DND-41 (cell line): ENCODE data around the gene CDC45.

Experiments used
- ATAC-seq: fragments of 200-7000 bp; cut with Tn5 transposase; 3 replicates; pipeline ENCODE4 v1.9.1; 2021; ENCODE audit warnings: low read depth; ENCODE audit not compliant: insufficient read depth
- DNase-seq: peaks from one replicate; pipeline ENCODE4 v3.0.0-alpha.2; 2020
- H2AFZ ChIP-seq: 2 replicates; pipeline ENCODE4 v1.6.0; 2012; ENCODE audit warnings: low read depth, low read length
- H3K27ac ChIP-seq: 2 replicates; pipeline ENCODE4 v1.5.1; 2012; ENCODE audit warnings: low read length, inconsistent platforms
- H3K27me3 ChIP-seq: fragments of 200-600 bp; sonication (generic); 2 replicates; pipeline ENCODE4 v1.6.0; 2012; ENCODE audit warnings: low read length, mild to moderate bottlenecking, inconsistent platforms; ENCODE audit not compliant: insufficient read depth, poor library complexity
- H3K36me3 ChIP-seq: 2 replicates; pipeline ENCODE4 v1.5.1; 2012; ENCODE audit warnings: low read length, inconsistent platforms; ENCODE audit not compliant: insufficient read depth
- H3K4me1 ChIP-seq: 2 replicates; pipeline ENCODE4 v1.5.1; 2012; ENCODE audit warnings: mild to moderate bottlenecking, low read length; ENCODE audit not compliant: insufficient read depth
- H3K4me2 ChIP-seq: 2 replicates; pipeline ENCODE4 v1.6.0; 2012; ENCODE audit warnings: mild to moderate bottlenecking, moderate library complexity, low read length, inconsistent platforms; ENCODE audit not compliant: insufficient read depth
- H3K4me3 ChIP-seq, 2 experiments: fragments of 200-600 bp in 1 of 2; shearing (Covaris generic) in 1 of 2; 2 replicates each; pipeline ENCODE4 v1.5.1; 2012 to 2016; ENCODE audit warnings: inconsistent platforms in 2 of 2, low read length in 2 of 2, mild to moderate bottlenecking in 2 of 2, low read depth in 1 of 2, moderate library complexity in 1 of 2
- H3K79me2 ChIP-seq: 2 replicates; pipeline ENCODE4 v1.6.0; 2012; ENCODE audit warnings: low read length, inconsistent platforms; ENCODE audit not compliant: insufficient read depth
- H3K9ac ChIP-seq: 2 replicates; pipeline ENCODE4 v1.6.0; 2012; ENCODE audit warnings: low read depth, mild to moderate bottlenecking, inconsistent platforms, low read length, moderate library complexity
- H3K9me3 ChIP-seq: 2 replicates; pipeline ENCODE4 v1.5.1; 2012; ENCODE audit warnings: low read length, moderate library complexity, mild to moderate bottlenecking, inconsistent platforms; ENCODE audit not compliant: insufficient read depth, severe bottlenecking
- H4K20me1 ChIP-seq: 2 replicates; pipeline ENCODE4 v1.6.0; 2012; ENCODE audit warnings: low read length; ENCODE audit not compliant: insufficient read depth
- EZH2 ChIP-seq: IDR thresholded peaks from 3 replicates; pipeline ENCODE4 v1.6.1; 2012; ENCODE audit warnings: borderline replicate concordance, low read depth, mild to moderate bottlenecking, moderate library complexity, low read length, inconsistent platforms; ENCODE audit not compliant: severe bottlenecking
- TF ChIP-seq, protein P1 (sequence below): IDR thresholded peaks from 2 replicates; pipeline ENCODE4 v1.5.1; 2012; ENCODE audit warnings: borderline replicate concordance, low read length, moderate library complexity, mild to moderate bottlenecking; ENCODE audit not compliant: poor library complexity, severe bottlenecking; ENCODE audit errors: extremely low read depth

The CDC45 gene

DNA sequence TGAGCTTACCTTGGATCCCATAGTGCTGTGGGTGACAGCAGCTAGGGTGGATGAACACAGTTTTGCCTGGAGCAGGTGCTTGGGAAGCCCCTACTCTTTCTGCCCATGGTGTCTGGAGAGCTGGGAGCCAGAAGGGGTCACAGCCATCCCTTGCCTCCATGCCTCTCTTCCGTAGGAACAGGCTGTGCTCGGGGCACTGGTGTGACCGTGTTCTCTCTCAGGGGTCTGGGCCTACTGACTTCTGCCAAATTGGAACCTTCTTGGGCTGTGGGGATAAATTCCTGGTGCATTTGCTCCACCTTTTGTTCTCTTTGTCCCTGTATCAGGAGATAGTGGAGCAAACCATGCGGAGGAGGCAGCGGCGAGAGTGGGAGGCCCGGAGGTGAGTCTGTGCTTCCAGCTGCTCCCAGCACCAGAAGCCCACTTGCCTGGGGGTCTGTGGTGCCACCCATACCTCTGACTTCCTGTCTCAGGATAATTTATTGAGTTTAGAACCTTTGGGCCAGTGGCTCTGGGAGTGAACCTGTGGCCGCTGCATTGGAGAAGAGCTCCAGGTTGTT, 14.4 kb downstream of the CDC45 start:
- Histone ChIP-seq H3K4me3 (no peak overlapping the region), H4K20me1 (peaks cover 27% of the 10 kb centered on the region), H3K9me3 (no peaks in the 10 kb centered on the region), H3K9ac (no peak overlapping the region), H2AFZ (no peak overlapping the region), H3K4me1 (no peaks in the 10 kb centered on the region), H3K27me3 (no peaks in the 10 kb centered on the region), H3K27ac (no peak overlapping the region), H3K36me3 (peaks cover 94% of the 10 kb centered on the region), H3K79me2 (peaks cover 35% of the 10 kb centered on the region), H3K4me2 (no peak overlapping the region)
- TF ChIP-seq EZH2, result no peak
- TF ChIP-seq, protein P1, sequence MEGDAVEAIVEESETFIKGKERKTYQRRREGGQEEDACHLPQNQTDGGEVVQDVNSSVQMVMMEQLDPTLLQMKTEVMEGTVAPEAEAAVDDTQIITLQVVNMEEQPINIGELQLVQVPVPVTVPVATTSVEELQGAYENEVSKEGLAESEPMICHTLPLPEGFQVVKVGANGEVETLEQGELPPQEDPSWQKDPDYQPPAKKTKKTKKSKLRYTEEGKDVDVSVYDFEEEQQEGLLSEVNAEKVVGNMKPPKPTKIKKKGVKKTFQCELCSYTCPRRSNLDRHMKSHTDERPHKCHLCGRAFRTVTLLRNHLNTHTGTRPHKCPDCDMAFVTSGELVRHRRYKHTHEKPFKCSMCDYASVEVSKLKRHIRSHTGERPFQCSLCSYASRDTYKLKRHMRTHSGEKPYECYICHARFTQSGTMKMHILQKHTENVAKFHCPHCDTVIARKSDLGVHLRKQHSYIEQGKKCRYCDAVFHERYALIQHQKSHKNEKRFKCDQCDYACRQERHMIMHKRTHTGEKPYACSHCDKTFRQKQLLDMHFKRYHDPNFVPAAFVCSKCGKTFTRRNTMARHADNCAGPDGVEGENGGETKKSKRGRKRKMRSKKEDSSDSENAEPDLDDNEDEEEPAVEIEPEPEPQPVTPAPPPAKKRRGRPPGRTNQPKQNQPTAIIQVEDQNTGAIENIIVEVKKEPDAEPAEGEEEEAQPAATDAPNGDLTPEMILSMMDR, result no peak
- ATAC-seq (no peak), DNase-seq (no peak)

DNA sequence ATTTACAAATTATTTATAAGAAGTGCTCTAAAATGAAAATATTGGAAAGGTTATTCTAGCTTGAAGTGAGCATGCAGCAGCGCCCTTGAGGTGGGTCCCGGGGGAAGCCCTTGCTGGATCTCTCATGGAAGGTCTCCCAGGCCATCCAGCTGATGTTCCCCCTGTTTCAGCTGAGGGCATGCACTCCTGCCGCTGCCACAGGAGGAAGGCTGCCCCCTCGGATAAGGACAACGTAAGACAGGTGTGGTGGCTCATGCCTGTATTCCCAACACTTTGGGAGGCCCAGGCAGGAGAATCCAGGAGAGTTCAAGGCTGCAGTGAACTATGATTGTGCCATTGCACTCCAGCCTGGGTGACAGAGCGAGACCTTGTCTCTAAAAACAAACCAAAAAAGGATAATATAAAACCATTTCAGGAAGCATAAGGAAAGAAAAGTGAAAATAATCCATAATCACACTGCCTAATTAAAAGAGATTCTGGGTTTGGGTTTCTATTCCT, 15.0 kb downstream of the CDC45 start:
- H3K4me3 ChIP-seq, result no peak overlapping the region
- no peaks in the 10 kb centered on the region for H3K9me3 ChIP-seq
- peaks cover 31% of the 10 kb centered on the region for H4K20me1 ChIP-seq
- no peak overlapping the region for H3K27ac ChIP-seq
- H3K27me3 ChIP-seq, result no peaks in the 10 kb centered on the region
- H3K4me2 ChIP-seq, result no peak overlapping the region
- H3K36me3 ChIP-seq, result peaks cover 94% of the 10 kb centered on the region
- no peaks in the 10 kb centered on the region for H3K4me1 ChIP-seq
- TF ChIP-seq, protein P1, result no peak
- no peak for TF ChIP-seq EZH2
- no peak overlapping the region for H2AFZ ChIP-seq
- H3K79me2 ChIP-seq, result peaks cover 30% of the 10 kb centered on the region
- DNase-seq (no peak), ATAC-seq (no peak)
- no peak overlapping the region for H3K9ac ChIP-seq

DNA sequence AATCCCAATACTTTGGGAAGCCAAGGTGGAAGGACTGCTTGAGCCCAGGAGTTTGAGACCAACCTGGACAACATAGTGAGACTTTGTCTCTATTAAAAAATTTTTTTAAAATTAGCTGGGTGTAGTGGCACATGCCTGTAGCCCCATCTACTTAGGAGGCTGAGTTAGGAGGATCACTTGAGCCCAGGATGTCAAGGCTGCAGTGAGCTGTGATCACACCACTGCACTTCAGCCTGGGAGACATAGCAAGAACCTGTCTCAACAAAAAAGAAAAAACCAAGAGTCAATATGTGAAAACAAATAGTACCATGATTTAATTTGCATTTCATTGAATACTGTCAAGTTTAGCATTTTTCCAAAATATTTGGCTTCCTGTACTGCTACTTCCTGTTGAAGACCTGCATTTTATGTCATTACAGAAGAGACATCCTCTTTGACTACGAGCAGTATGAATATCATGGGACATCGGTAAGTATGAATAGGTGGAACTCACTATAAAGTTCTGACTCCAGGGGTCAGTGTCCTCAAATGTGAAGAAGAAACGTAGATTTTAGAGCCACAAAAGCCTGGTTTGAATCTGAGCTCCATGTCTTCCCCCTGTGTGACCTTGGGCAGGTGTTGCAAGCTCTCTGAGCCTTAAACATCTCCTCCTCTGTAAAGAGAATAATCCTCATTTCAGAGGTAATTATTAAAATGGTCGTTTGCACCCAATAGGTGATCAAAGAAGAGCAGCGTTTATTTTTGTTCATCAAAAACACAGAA, 16.0 kb downstream of the CDC45 start:
- TF ChIP-seq, protein P1, result peak; percentile 20
- TF ChIP-seq EZH2, result no peak
- Histone ChIP-seq H3K27ac (no peak overlapping the region), H3K4me1 (no peaks in the 10 kb centered on the region), H3K9me3 (no peaks in the 10 kb centered on the region), H2AFZ (no peak overlapping the region), H3K79me2 (peaks cover 23% of the 10 kb centered on the region), H3K36me3 (peaks cover 100% of the 10 kb centered on the region), H3K27me3 (no peaks in the 10 kb centered on the region), H4K20me1 (peaks cover 31% of the 10 kb centered on the region), H3K4me3 (no peak overlapping the region), H3K4me2 (no peak overlapping the region), H3K9ac (no peak overlapping the region)
- no peak for ATAC-seq
- DNase-seq, result no peak

DNA sequence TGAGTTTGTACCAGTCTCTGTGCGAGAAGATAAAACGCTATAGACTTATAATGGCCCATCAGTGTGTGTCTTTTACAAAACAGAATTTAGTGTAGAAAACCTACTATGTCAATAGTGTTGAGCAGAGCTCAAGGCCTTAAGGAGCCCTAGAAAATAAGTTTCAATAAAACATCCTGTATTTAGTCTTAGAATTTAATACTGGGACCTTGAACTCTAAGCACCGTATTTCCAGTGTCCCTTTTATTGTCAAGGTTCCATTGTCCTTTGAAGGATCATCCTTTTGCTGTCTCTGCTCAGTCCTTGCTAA, 16.6 kb downstream of the CDC45 start:
- TF ChIP-seq EZH2, result no peak
- TF ChIP-seq, protein P1, result no peak

More for the DNA sequence above, 16.6 kb downstream of the CDC45 start:
- DNase-seq, result no peak
- Histone ChIP-seq H3K27me3 (no peaks in the 10 kb centered on the region), H4K20me1 (peaks cover 31% of the 10 kb centered on the region), H3K4me2 (no peak overlapping the region), H3K36me3 (peaks cover 100% of the 10 kb centered on the region), H3K27ac (no peak overlapping the region), H2AFZ (no peak overlapping the region), H3K79me2 (peaks cover 19% of the 10 kb centered on the region), H3K4me1 (no peaks in the 10 kb centered on the region), H3K9me3 (no peaks in the 10 kb centered on the region), H3K9ac (no peak overlapping the region), H3K4me3 (no peak overlapping the region)
- ATAC-seq, result no peak
